ENCODE measurements around the gene KCNK10.

- no peak for TF ChIP-seq CTCF (IDR thresholded peaks at IDR 0.05)
- no peak for TF ChIP-seq TAF1 (IDR thresholded peaks at IDR 0.05; ENCODE audit: borderline replicate concordance, low read depth, low read length)
- no peak for TF ChIP-seq PBX3 (IDR thresholded peaks at IDR 0.05)
- TF ChIP-seq REST (IDR thresholded peaks at IDR 0.05; ENCODE audit: low read depth, low read length), result no peak
- TF ChIP-seq MAX (IDR thresholded peaks at IDR 0.05; ENCODE audit: low read depth), result no peak
- TF ChIP-seq RFX5 (IDR thresholded peaks at IDR 0.05; ENCODE audit: low read length), result no peak
Observed at GRCh38 chr14:88247228-88247627, 75.8 kb downstream of the KCNK10 start.

All from SK-N-SH (cell line).